SH-SY5Y (cell line): ENCODE measurements around the gene PKNOX2.

Experiments
- GATA2 ChIP-seq: IDR thresholded peaks from 2 replicates; pipeline ENCODE4 v1.6.1; 2011; ENCODE audit warnings: mild to moderate bottlenecking, low read depth, low read length
- GATA3 ChIP-seq: IDR thresholded peaks from 2 replicates; pipeline ENCODE4 v1.6.1; 2011; ENCODE audit warnings: low read depth, mild to moderate bottlenecking, low read length, moderate library complexity

DNA sequence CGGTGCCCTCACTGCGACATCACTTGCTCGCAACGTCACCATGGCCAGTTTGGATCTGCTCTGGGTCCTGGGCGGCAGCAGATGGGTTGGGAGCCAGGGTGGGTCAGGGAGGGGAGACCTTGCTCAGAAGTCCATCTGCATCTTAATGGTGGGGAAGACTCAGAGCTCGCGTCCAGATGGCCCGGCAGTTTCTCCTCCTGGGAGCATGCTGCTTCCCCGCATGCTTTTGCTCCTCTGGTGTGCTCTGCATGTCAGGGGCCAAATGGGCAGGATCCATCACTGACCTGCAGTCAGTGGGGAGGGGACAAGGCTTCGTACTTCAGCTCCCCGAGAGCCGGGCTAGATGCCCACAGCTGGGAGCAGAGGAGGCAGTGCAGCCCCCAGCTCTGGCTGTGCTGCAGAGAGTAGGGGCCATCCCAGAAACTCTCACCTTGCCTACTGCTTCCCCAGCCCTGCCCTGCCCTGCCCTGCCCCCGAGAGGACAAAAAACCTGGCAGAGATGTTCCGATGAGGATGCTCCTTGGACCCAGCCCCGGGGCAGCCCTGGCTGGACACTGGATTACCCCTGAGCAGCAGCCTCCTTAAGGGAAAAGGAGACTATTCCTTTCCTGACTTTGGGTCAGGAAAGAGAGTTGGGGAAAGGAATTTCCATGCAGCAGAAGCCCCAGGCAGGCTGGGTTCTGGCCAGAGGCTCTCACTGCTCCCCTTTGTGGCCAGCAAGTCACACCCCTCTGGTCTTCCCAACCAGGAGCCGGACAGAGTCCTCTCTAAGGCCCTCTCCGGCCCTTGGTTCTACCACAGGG lies 149.9 kb downstream of the PKNOX2 start:
- no peak for TF ChIP-seq GATA3
- TF ChIP-seq GATA2 = no peak
